SK-N-MC (cell line): Measurements from ENCODE around the gene CYP2J2.
"Not testable (repeated sequence)": the region's sequence is repeated elsewhere in the genome, so short reads cannot be mapped to it uniquely, and the experiment has no call there.

Experiments used
- DNase-seq: peaks from one replicate; pipeline ENCODE4 v3.0.0-alpha.2; 2011; ENCODE audit warnings: low read depth, low spot score
- H3K27ac ChIP-seq: fragments of 200-600 bp; sonication (generic); 2 replicates; pipeline ENCODE4 v1.5.1; 2016; ENCODE audit warnings: mixed run types
- H3K36me3 ChIP-seq: fragments of 200-600 bp; sonication (generic); 2 replicates; pipeline ENCODE4 v1.6.1; 2017; ENCODE audit warnings: antibody characterized with exemption, low read length, mixed read lengths; ENCODE audit not compliant: insufficient read depth
- H3K4me3 ChIP-seq: fragments of 200-600 bp; sonication (generic); 2 replicates; pipeline ENCODE4 v1.5.1; 2016
- H3K9ac ChIP-seq: fragments of 200-600 bp; sonication (generic); 2 replicates; pipeline ENCODE4 v1.8.0; 2017; ENCODE audit warnings: mixed run types, mixed read lengths; ENCODE audit not compliant: insufficient read length
- H3K9me3 ChIP-seq: fragments of 200-600 bp; sonication (generic); 2 replicates; pipeline ENCODE4 v1.6.1; 2017; ENCODE audit warnings: low read depth, mild to moderate bottlenecking, antibody characterized with exemption, low read length, moderate library complexity, mixed read lengths
- EZH2 ChIP-seq: fragments of 200-600 bp; sonication (generic); IDR thresholded peaks from one replicate; pipeline ENCODE4 v1.6.1; 2017; ENCODE audit warnings: antibody characterized with exemption
- FOXP2 ChIP-seq: optimal IDR thresholded peaks from 2 replicates; pipeline ENCODE3; 2011; ENCODE audit warnings: mild to moderate bottlenecking, moderate library complexity; ENCODE audit not compliant: insufficient read depth; ENCODE audit errors: extremely low read length, control extremely low read depth
- POLR2AphosphoS5 ChIP-seq: IDR thresholded peaks from 2 replicates; pipeline ENCODE4 v1.6.1; 2012; ENCODE audit warnings: mild to moderate bottlenecking, low read depth, low read length, borderline replicate concordance

The CYP2J2 gene

GRCh38 chr1:59927213-59927612 is 640 bp upstream of the CYP2J2 start:
- H3K4me3 ChIP-seq: peak overlapping the region; percentile 93

GRCh38 chr1:59924653-59925052 is 1.9 kb downstream of the CYP2J2 start:
- Histone ChIP-seq H3K9ac (no peak overlapping the region), H3K27ac (no peak overlapping the region), H3K9me3 (peaks cover 6% of the 10 kb centered on the region; the same call in 1 of the 2 replicates), H3K4me3 (no peak overlapping the region), H3K36me3 (no peaks in the 10 kb centered on the region)
- TF ChIP-seq POLR2AphosphoS5 (no peak), FOXP2 (no peak), EZH2 (no peak)
- DNase-seq: no peak

More at GRCh38 chr1:59927213-59927612, 640 bp upstream of the CYP2J2 start:
- DNase-seq: no peak
- peak overlapping the region; percentile 64 for H3K9ac ChIP-seq
- H3K27ac ChIP-seq: no peak overlapping the region
- no peak for TF ChIP-seq POLR2AphosphoS5
- no peak for TF ChIP-seq FOXP2
- no peak for TF ChIP-seq EZH2
- H3K9me3 ChIP-seq: peaks cover 6% of the 10 kb centered on the region; the same call in 1 of the 2 replicates
- H3K36me3 ChIP-seq: no peaks in the 10 kb centered on the region

GRCh38 chr1:59921258-59921899 is 5.2 kb downstream of the CYP2J2 start:
- H3K27ac ChIP-seq, H3K4me3 ChIP-seq, DNase-seq, H3K36me3 ChIP-seq, H3K9me3 ChIP-seq, H3K9ac ChIP-seq: not testable (repeated sequence)

- H3K36me3 ChIP-seq: no peaks in the 10 kb centered on the region
- H3K9me3 ChIP-seq: peaks cover 3% of the 10 kb centered on the region; the same call in 1 of the 2 replicates
- no peak overlapping the region for H3K27ac ChIP-seq
- H3K9ac ChIP-seq: no peak overlapping the region
- no peak overlapping the region for H3K4me3 ChIP-seq
- DNase-seq: no peak
- TF ChIP-seq FOXP2: no peak
- no peak for TF ChIP-seq EZH2
- no peak for TF ChIP-seq POLR2AphosphoS5
Measured at GRCh38 chr1:59919746-59920145, 6.8 kb downstream of the CYP2J2 start.

GRCh38 chr1:59917785-59918180 is 8.8 kb downstream of the CYP2J2 start:
- Histone ChIP-seq H3K4me3 (no peak overlapping the region), H3K36me3 (no peaks in the 10 kb centered on the region), H3K9me3 (no peaks in the 10 kb centered on the region), H3K27ac (no peak overlapping the region), H3K9ac (no peak overlapping the region)
- TF ChIP-seq FOXP2 (no peak), POLR2AphosphoS5 (no peak), EZH2 (no peak)
- no peak for DNase-seq

GRCh38 chr1:59917026-59917784 is 9.4 kb downstream of the CYP2J2 start:
- H3K36me3 ChIP-seq: no peaks in the 10 kb centered on the region
- DNase-seq: no peak
- no peak overlapping the region for H3K4me3 ChIP-seq
- TF ChIP-seq EZH2 (no peak), POLR2AphosphoS5 (no peak), FOXP2 (no peak)
- H3K27ac ChIP-seq: no peak overlapping the region
- H3K9ac ChIP-seq: no peak overlapping the region
- H3K9me3 ChIP-seq: no peaks in the 10 kb centered on the region

GRCh38 chr1:59915516-59915915 is 11.1 kb downstream of the CYP2J2 start:
- H3K27ac ChIP-seq: no peak overlapping the region
- no peaks in the 10 kb centered on the region for H3K9me3 ChIP-seq
- H3K9ac ChIP-seq: no peak overlapping the region
- H3K4me3 ChIP-seq: no peak overlapping the region
- no peak for DNase-seq
- TF ChIP-seq EZH2: no peak
- TF ChIP-seq POLR2AphosphoS5: no peak
- TF ChIP-seq FOXP2: no peak
- H3K36me3 ChIP-seq: peaks cover 6% of the 10 kb centered on the region; the same call in 1 of the 2 replicates

- H3K9me3 ChIP-seq, H3K9ac ChIP-seq, DNase-seq, H3K4me3 ChIP-seq, H3K27ac ChIP-seq, H3K36me3 ChIP-seq: not testable (repeated sequence)
Measured at GRCh38 chr1:59914791-59915286, 11.7 kb downstream of the CYP2J2 start.

- no peak overlapping the region for H3K4me3 ChIP-seq
- DNase-seq: no peak
- TF ChIP-seq FOXP2: no peak
- no peak for TF ChIP-seq POLR2AphosphoS5
- no peak for TF ChIP-seq EZH2
- peaks cover 25% of the 10 kb centered on the region for H3K36me3 ChIP-seq
- no peaks in the 10 kb centered on the region for H3K9me3 ChIP-seq
- no peak overlapping the region for H3K9ac ChIP-seq
- no peak overlapping the region for H3K27ac ChIP-seq
Measured at GRCh38 chr1:59908682-59909081, 17.9 kb downstream of the CYP2J2 start.
